ENCODE results near the gene SPDL1.

The SPDL1 gene

DNA sequence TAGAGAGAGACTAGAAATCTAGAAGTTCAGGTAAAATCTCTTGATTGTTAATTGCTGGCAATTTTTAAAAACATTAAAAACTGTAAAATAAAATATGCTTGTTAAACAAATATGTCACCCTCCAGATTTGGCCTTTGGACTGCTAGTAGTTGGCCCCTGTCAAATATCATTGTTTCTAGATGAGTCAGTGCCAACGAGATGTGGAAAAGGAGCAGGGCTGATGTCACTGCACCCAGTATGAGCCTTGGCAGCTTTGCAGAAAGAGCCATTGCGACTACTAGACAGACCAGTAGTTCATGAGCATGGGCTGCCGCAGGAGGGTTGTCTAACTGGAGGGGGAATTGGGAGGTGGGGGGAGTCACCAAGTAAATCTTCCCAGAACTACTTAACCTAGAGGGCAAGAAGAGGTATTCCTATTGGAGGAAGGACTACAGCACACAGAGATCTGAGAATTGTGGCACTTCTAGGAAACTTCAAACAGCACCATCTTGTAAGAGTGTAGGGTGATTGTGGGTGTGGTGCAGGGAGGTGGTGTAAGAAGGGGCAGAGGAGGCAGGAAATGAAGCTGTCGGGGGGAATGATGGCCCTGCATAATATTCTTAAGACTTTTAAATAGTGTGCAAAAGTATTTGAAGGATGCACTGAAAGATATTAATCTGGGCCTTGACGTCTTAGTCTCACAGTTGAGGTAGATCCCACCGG, 46.4 kb downstream of the SPDL1 start:
- DNase-seq (ENCODE audit: low read depth, low spot score): peak; percentile 83

DNA sequence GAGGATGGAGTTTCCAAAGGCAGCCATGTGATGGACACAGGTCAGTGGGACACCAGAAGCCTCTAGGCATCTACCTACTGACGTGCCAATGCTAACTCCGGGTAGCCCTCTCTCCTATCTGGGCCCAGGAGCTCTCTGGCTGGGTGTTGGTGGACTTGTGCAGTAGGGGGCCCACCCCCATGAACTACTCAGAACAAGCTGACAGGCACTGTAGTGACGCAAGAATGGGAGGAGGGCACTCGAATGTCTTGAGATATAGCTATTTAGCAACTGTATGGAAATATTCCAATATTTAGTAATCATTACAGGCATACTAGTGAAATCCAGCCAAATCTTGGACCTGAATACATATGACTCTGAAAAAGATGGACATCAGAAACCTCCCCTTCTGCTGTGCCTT, 47.8 kb downstream of the SPDL1 start:
- DNase-seq (ENCODE audit: low read depth, low spot score): no peak

DNA sequence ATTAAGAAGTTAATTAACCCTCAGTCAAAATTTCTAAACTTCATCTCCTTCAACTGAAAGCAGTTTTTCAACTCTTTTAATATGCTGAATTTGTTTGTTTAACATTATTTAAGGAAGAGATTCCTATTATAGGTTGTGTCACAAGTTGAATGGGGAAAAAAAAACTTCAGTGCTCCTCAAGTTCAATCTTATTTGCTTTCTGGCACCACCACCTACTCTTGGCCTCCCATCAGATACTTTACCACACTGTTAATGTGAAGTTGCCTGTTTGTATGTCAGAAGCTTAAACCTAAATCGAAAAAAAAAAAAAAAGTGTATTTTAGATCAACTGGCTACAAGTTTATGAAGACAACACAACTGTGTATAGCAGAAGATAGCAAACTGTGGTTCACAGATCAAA, 49.4 kb downstream of the SPDL1 start:
- no peak for DNase-seq (ENCODE audit: low read depth, low spot score)

- DNase-seq (ENCODE audit: low read depth, low spot score): no peak
These were observed 51.0 kb downstream of the SPDL1 start for GRCh38 chr5:169634606-169635005.

DNA sequence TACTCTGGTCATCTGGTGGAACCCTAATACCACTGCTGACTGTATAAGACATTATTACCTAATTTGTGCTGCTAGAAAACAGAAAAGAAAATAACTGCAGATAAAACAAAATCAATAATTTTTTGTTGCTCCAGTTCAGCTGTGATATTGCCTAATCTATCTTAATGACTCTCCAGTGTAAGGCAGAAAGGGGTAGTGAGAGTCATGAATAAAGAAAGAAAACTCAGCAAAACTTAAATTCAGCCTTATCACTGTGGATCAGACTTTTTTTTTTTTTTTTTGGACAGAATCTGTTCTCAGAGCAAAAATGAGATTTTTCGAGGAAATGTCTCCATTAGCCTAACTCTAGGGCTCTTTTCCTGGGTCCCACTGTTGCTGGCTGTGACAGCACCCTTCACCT, 52.4 kb downstream of the SPDL1 start:
- no peak for DNase-seq (ENCODE audit: low read depth, low spot score)

GRCh38 chr5:169636477-169637084, 53.0 kb downstream of the SPDL1 start:
- no peak for DNase-seq (ENCODE audit: low read depth, low spot score)

GRCh38 chr5:169637085-169637548, 53.5 kb downstream of the SPDL1 start, which contains the start of gene DOCK2:
DOCK2 (plus strand) TSS chr5:169637275; CDS start chr5:169637327, 52 bp downstream.
- DNase-seq (ENCODE audit: low read depth, low spot score): no peak

DNA sequence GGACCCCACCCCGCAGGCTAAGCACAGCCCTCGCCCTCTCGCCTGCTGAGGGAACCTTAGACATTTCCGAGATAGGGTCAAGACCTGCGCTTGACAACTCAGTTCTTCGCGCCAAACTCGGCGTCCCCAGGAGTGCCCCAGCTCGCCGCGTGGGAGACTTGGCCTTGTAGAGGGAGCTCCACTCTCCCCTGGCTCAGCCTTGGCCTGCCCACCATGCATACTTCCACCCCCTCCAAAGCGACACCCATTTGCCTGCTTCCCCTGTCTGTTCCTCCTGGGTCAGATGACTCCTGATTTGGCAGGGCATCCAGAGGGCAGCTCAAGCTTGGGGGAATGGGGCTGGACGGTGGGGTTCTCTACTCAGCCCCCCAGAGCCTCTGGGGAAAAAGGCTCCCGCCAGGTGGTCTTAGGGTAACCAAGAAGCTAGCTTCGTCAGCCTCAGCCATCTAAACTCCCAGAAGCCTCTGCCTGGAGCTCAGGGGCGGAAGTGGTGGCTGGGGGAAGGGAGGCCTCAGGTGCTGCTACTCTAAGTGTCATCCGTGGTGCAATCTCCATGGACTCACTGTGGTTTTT, 54.1 kb downstream of the SPDL1 start:
- DNase-seq (ENCODE audit: low read depth, low spot score): no peak

GRCh38 chr5:169641253-169641652, 57.7 kb downstream of the SPDL1 start:
- DNase-seq (ENCODE audit: low read depth, low spot score): peak; percentile 66

- no peak for DNase-seq (ENCODE audit: low read depth, low spot score)
These were observed 63.3 kb downstream of the SPDL1 start for GRCh38 chr5:169646856-169647255.

GRCh38 chr5:169647566-169647965, 64.0 kb downstream of the SPDL1 start:
- DNase-seq (ENCODE audit: low read depth, low spot score): no peak

DNA sequence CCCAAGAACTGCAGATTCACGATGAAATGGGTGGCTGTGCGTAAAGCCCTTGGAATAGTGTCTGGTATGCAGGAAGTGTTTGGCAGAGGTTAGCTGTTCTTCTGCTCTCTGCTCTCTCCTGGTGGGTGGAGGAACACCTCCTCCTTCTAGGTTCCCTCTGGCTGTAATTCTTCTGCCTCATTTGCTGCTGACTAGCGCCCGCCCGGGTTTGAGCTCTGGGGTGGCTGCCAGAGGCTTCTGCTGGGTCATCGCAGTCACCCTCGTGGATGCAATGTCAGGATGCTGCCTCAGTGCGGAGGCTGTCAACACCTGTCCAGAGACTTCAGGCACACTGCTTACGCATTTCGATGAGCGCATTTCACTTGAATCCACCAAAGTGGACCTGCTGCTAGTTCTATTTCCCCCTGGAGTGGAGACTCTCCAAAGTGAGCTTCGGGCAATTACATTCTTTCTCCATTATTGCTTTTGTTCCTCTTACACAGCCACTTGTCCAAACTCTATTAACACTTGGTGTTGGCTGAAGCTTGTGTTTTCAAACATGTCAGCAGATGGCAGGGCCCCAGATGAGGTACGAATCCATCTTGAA, 65.2 kb downstream of the SPDL1 start:
- DNase-seq (ENCODE audit: low read depth, low spot score): peak; percentile 71

GRCh38 chr5:169649486-169649885, 65.9 kb downstream of the SPDL1 start:
- no peak for DNase-seq (ENCODE audit: low read depth, low spot score)

- DNase-seq (ENCODE audit: low read depth, low spot score): no peak
These were observed 67.2 kb downstream of the SPDL1 start for GRCh38 chr5:169650701-169651331.

DNA sequence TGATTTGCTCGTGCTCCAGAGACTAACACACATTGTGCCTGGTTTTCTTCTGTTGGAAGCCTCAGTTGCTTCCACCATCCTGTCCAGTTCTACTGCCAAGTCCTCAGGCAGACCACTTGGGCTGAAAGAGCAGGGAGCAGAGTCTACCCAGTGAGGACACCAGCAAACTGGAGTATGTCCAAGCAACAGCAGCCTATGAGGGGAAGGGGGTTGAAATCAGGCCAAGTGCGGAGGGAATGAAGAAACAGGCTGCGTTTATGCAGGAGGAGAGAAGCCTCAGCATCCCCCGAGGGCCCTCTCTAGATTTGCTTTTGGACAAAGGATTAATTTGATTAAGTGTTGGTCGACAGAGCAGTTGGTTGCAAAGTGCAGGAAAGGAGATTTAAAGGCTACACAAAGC, 68.0 kb downstream of the SPDL1 start:
- DNase-seq (ENCODE audit: low read depth, low spot score): no peak

DNA sequence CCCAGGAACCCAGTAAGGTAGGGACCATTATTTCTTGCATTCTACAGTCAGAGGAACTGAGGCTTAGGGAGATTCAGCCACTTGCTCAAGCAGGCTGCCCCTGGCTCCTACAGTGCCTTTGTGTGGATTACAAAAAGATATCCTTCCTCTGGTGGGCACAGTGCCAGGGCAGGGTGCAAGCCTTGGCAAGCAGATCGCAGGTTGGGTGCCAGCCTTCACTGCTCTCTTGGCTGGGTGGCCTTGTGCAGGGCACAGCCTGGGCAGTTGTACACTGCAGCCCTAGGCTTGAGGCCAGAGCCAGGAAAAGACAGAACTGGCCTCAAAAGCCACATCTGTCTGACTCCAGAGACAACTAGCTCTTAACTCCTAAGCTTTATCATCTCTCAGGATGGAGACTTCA, 68.5 kb downstream of the SPDL1 start:
- no peak for DNase-seq (ENCODE audit: low read depth, low spot score)

- DNase-seq (ENCODE audit: low read depth, low spot score): no peak
These were observed 69.5 kb downstream of the SPDL1 start for GRCh38 chr5:169653091-169653490.
